ENCODE results near the gene PDE4B. TPM values are rescaled to one million over a fixed set of nuclear protein-coding genes. Genes with fewer than 3 reads are reported as not detected.

The PDE4B gene
- polyA plus RNA-seq, 6 donors from 2014 or later = 126 to 400 (median 150) TPM

DNA sequence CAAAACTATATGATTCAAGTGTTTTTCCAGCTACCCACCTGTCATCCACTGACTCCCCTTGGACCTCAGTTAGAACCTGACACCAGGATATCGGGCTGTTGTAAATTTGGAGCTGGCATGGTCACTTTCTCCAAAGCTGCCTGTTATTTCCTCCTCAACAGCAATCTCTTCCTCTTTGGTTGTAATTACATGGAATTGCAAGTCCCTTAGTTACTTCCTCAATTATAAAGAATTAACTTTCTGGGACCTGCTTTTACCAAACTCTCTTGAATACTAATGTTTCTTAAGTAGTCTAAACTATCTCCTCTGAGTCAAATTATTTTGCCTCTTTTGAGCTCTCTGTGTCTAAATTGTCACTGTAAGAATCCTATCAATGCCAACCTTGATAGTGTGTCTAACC is 590.9 kb downstream of the PDE4B start:
- DNase-seq = no peak
- Mint-ChIP-seq H3K27me3 (no peaks in the 10 kb centered on the region), H3K27ac (peak overlapping the region in 3 of 6 donors; percentile 73 to 87 (median 82)), H3K4me1 (peaks cover 36 to 58% (median 53%) of the 10 kb centered on the region in 3 donors), H3K4me3 (peak overlapping the region in 1 of 8 donors; percentile 44), H3K9me3 (peaks cover 0 to 22% (median 10%) of the 10 kb centered on the region in 7 donors), H3K36me3 (peaks cover 0 to 10% of the 10 kb centered on the region in 2 donors)
- ATAC-seq (ENCODE audit: low read depth in 2 of 2) = no peak

DNA sequence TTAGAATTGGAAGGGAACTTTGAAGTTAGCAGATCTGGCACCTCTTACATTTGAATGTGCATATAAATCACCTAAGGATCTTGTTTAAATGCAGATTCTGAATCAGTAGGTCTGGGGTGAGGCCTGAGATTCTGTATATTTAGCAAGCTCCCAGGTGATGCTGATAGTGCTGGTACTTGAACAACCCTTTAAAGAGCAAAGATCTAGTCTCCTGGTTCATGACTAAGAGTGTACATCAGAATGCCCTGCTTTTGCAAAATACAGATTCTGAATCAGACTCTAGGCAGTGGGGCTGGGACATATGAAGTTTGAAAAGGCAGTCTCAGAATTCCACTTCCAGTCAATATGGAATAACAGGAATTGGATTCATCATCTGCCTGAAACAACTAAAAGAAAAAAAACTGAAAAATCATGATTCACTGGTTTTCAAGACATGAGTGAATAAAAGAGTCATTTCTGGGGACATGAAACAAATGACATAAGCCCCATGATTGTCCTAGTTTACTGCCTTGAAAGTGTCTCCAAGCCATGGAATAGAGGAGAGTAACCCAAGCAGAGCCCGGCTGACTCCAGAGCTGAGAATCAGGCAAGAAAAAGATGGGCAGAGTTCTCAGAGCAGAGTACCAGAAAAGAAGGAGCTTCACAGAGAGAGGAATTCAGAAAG is 591.7 kb downstream of the PDE4B start:
- Mint-ChIP-seq H3K4me3 (no peak overlapping the region), H3K27me3 (no peaks in the 10 kb centered on the region), H3K4me1 (peaks cover 30 to 50% (median 47%) of the 10 kb centered on the region in 3 donors), H3K27ac (peak overlapping the region in 4 of 6 donors; percentile 47 to 82 (median 67)), H3K36me3 (peaks cover 0 to 10% of the 10 kb centered on the region in 2 donors), H3K9me3 (peaks cover 0 to 22% (median 10%) of the 10 kb centered on the region in 7 donors)
- DNase-seq = no peak
- no peak for ATAC-seq (ENCODE audit: low read depth in 2 of 2)

DNA sequence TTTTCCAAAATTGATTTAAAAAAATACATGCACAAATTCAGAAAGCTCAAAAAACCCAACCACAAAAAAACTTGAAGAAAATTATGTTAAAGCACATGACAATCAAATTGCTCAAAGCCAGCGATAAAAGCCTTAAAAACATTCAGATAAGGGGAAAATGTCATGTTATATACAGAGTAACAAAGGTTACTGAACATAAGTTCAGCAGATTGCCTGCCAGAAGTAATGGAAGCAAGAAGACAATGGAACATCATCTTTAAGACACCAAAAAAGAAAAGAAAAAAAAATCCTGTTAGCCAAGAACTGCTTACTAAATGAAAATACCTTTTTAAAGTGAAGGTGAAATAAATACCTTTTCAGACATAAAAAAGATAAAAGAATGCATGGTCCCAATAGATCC is 594.0 kb downstream of the PDE4B start:
- H3K9me3 Mint-ChIP-seq = peaks cover 0 to 26% (median 13%) of the 10 kb centered on the region in 7 donors
- no peak overlapping the region for H3K4me3 Mint-ChIP-seq
- peaks cover 0 to 10% of the 10 kb centered on the region in 2 donors for H3K36me3 Mint-ChIP-seq
- ATAC-seq (ENCODE audit: low read depth in 2 of 2) (no peak), DNase-seq (no peak)
- H3K27me3 Mint-ChIP-seq = no peaks in the 10 kb centered on the region
- H3K27ac Mint-ChIP-seq = no peak overlapping the region
- peaks cover 11 to 27% (median 27%) of the 10 kb centered on the region in 3 donors for H3K4me1 Mint-ChIP-seq

DNA sequence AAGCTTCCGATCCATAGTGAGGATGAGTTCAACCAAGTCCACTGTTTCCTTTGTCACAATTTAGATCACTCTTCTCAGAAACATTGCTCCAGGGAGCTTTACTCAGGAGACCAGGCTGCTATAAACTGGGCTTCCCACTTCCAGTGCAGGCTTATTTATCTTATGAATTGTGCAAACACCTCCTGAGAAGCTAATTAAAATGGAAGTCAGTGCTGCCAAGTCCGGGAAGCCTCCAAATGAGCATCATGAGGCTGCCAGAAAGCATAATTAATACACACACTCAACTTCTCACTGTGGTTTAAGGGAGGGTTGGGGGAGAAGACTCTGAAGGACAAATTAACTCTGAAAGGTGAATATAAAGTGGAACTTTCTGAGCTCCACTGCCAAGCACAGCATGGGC is 596.2 kb downstream of the PDE4B start:
- Mint-ChIP-seq H3K4me1 (peaks cover 8 to 22% (median 12%) of the 10 kb centered on the region in 3 donors), H3K36me3 (peaks cover 0 to 10% of the 10 kb centered on the region in 2 donors), H3K27me3 (no peaks in the 10 kb centered on the region), H3K4me3 (peak overlapping the region in 1 of 8 donors; percentile 51), H3K27ac (no peak overlapping the region), H3K9me3 (peaks cover 0 to 26% (median 12%) of the 10 kb centered on the region in 7 donors)
- ATAC-seq (ENCODE audit: low read depth in 2 of 2) (no peak), DNase-seq (no peak)

DNA sequence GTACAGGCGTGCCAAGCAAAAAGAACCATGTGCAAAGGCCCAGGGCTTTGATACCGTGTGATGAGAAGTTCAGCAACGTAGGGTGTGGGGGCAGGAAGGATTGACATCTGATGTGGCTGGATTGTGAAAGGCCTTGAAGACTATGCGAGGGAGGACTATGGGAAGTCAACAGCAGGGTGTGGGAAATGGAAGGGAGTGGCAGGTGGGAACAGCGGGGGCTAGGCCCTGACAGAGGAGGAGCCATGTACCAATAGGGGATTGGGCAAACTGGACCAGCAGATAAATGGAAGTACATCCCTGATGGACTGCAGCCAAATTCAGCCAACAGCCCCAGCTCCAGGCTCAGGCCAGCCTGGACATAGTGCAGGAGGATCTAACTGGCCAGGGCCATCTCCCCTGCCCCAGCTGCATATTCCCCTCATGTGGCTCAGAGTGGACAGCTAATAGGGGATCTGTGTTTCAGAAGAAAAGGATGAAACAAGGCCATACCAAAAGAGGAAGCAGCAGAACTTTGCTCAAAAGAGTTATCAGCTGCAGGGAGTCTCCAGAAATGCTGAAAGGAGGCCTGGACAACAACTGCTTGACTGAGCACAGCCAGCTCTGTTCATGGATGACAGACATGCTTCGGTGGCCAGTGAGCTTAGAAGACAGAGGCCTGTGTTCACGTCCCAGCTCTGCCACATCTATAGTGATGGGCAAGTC is 601.0 kb downstream of the PDE4B start:
- Mint-ChIP-seq H3K27ac (peak overlapping the region in 4 of 6 donors; percentile 11 to 90 (median 53)), H3K9me3 (peaks cover 0 to 6% (median 3%) of the 10 kb centered on the region in 7 donors), H3K36me3 (no peaks in the 10 kb centered on the region), H3K4me3 (no peak overlapping the region), H3K4me1 (peaks cover 38 to 51% (median 45%) of the 10 kb centered on the region in 3 donors), H3K27me3 (no peaks in the 10 kb centered on the region)
- DNase-seq = no peak
- ATAC-seq (ENCODE audit: low read depth in 2 of 2) = peak; percentile 45

DNA sequence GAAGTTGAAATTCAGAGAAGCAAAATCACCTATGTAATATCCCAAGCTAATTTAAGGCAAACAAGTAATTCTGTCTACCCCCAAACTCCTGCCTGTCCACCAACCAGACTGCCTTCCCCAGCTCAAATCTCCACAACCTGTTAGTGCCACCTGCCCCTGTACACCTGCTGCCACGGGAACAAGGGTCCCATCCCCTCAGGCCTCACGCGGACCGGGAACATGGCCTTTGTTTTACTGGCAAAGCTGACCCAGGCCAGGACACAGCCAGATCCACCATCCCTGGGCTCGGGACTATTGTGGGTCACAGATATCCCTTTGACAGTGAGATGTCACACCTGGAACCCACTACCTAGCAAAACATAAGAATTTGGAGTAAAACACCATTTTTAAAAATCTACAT is 601.9 kb downstream of the PDE4B start:
- peak overlapping the region in 1 of 8 donors; percentile 10 for H3K4me3 Mint-ChIP-seq
- peaks cover 38 to 52% (median 45%) of the 10 kb centered on the region in 3 donors for H3K4me1 Mint-ChIP-seq
- DNase-seq (no peak), ATAC-seq (ENCODE audit: low read depth in 2 of 2) (no peak)
- H3K9me3 Mint-ChIP-seq = peaks cover 0 to 3% (median 1%) of the 10 kb centered on the region in 7 donors
- peak overlapping the region in 2 of 6 donors; percentile 11 to 84 for H3K27ac Mint-ChIP-seq
- H3K36me3 Mint-ChIP-seq = no peaks in the 10 kb centered on the region
- no peaks in the 10 kb centered on the region for H3K27me3 Mint-ChIP-seq

DNA sequence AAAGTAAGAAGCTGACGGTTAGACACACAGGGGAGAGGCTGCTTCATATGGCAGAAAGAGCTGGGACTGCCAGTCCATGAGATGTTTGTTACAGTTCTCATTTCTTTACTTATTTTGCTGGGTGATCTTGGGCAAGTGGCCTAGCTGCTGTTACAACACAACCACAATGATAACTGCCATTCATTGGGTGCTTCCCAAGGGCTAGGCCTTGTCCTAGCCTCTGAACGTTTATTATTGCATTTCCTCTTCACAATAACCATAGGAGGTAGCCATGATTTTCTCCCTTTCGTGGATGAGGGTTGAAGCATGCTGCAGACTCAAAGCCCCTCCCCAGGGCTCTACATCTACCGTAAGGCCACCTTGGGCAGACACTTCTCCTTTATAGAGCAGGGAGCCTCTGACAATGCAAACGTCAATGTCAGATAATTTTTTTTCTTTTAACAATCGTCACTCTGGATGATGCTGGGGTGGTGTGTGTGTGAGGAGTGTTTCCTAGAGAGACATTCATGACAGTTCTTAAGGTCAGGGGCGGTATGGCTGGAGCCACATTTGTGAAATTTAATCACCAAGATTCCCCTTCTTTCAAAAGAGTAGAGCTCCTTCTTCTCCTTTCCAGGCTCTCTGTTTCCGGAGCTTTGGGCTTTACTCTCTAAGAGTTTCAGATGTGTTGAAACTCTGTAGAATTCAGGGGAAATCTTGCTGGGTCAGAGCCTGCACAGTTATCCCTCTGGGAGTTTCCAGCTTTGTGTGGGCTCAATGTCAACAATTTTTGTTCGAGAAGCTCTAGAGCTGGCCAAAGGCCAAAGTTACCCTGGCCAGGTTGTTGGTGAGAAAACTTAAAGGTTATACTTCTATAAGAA is 602.7 kb downstream of the PDE4B start:
- no peaks in the 10 kb centered on the region for H3K27me3 Mint-ChIP-seq
- peak overlapping the region in 1 of 8 donors; percentile 26 for H3K4me3 Mint-ChIP-seq
- peaks cover 44 to 58% (median 52%) of the 10 kb centered on the region in 3 donors for H3K4me1 Mint-ChIP-seq
- H3K36me3 Mint-ChIP-seq = no peaks in the 10 kb centered on the region
- peaks cover 0 to 3% (median 0%) of the 10 kb centered on the region in 7 donors for H3K9me3 Mint-ChIP-seq
- ATAC-seq (ENCODE audit: low read depth in 2 of 2) (no peak), DNase-seq (no peak)
- peak overlapping the region in 4 of 6 donors; percentile 8 to 76 (median 34) for H3K27ac Mint-ChIP-seq

DNA sequence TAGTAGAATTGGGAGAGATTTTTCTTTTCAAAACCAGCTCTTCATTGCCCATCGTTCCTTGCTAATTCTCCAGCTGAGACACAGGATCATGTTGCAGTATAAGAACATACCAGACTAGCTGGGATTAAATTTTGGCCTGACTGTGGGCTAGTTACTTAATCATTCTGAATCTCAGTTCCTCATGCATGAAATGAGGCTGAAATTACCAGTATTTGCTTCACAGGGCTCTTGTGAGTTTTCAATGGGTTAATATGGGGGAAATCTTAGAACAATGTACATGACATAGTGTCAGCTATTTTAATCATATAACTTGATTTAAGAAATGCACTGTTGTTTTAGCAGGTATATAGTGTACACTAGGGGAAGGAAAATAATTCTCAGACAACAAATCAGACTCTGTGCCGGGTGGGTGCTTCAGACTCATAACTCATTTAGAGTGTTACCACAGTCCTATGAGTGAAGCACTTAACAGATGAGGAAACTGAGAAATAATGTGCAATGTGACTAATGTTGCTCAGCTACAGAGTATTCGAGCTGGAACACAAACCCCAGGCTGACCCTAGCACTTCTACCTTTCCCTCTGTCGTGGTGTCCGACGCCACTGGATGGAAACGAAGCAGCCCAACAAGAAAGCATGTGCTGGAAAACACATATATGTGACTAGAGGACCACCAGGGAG is 603.7 kb downstream of the PDE4B start:
- ATAC-seq (ENCODE audit: low read depth in 2 of 2) (peak in 1 of 2 donors; percentile 22), DNase-seq (no peak)
- Mint-ChIP-seq H3K9me3 (no peaks in the 10 kb centered on the region), H3K27me3 (no peaks in the 10 kb centered on the region), H3K36me3 (no peaks in the 10 kb centered on the region), H3K27ac (peak overlapping the region in 4 of 6 donors; percentile 11 to 86 (median 68)), H3K4me3 (peak overlapping the region in 1 of 8 donors; percentile 12), H3K4me1 (peaks cover 53 to 66% (median 61%) of the 10 kb centered on the region in 3 donors)

DNA sequence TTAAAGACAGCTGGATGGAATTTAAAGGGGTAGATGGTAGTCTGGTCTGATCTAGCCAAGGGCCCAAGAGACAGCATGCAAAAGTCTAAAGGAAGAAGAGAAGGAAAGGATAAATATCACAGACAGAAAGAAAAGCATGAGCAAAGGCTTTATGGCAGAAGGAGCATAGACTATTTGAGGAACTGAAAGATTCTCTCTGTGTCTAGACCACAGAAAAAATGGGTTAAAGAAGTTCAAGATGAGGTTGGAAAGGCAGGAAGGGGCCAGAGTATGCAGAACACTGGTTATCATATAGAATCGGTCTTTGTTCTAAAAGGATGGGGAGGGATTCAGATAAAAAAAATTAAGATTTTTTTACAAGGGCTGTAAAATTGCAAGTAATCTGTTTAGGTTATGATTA is 604.5 kb downstream of the PDE4B start:
- DNase-seq (peak; percentile 67), ATAC-seq (ENCODE audit: low read depth in 2 of 2) (peak; percentile 70 to 80)
- Mint-ChIP-seq H3K9me3 (no peaks in the 10 kb centered on the region), H3K4me3 (peak overlapping the region in 3 of 8 donors; percentile 6 to 62 (median 29)), H3K36me3 (no peaks in the 10 kb centered on the region), H3K27ac (peak overlapping the region; percentile 11 to 86 (median 58)), H3K27me3 (no peaks in the 10 kb centered on the region), H3K4me1 (peaks cover 61 to 74% (median 70%) of the 10 kb centered on the region in 3 donors)

DNA sequence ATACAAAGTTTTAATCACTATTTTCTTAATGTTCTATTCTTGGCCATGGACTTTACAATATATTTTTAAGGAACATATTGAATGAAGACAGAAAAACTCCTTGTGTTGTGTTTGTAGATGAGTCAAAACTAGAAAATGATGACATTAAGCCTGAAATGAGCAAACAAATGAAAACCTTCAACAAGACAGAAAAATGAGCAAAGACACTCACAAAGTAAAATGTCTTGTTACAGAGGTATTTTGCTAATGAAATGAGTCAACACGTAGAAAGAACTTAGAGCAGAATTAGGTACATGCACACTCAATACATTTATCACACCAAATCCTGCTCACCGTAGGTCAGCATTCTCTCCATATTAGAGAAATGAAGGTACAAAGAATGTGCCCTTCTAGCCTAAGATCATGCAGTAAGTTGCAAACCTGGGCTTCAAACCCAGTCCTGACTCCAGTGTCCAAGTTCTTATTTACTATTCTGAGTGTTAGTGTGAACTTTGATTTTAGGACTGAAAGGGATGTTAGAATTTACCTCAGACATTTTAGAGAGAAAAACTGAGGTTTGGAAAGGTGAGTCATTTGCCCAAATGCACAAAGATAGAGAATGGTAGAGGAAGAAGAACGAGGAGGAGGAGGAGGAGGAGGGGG is 607.3 kb downstream of the PDE4B start:
- H3K9me3 Mint-ChIP-seq = no peaks in the 10 kb centered on the region
- peaks cover 58 to 75% (median 72%) of the 10 kb centered on the region in 3 donors for H3K4me1 Mint-ChIP-seq
- H3K27ac Mint-ChIP-seq = peak overlapping the region in 4 of 6 donors; percentile 52 to 95 (median 92)
- ATAC-seq (ENCODE audit: low read depth in 2 of 2) = no peak
- no peaks in the 10 kb centered on the region for H3K36me3 Mint-ChIP-seq
- H3K4me3 Mint-ChIP-seq = no peak overlapping the region
- DNase-seq = no peak
- no peaks in the 10 kb centered on the region for H3K27me3 Mint-ChIP-seq

DNA sequence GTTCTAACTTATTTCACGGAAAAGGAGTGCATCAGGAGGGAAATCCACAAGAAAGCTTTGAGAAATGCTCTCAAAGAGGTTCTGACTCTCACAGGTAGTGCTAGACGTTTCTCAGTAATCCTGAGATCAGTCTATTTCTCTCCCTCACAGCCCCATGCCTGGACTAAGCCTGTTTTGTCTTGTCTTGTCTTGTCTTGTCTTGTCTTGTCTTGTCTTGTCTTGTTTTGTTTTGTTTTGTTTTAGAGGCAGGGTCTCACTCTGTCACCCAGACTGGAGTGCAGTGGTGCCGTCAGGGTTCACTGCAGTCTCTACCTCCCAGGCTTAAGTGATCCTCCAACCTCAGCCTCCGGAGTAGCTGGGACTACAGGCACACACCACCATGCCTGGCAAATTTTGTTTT is 608.0 kb downstream of the PDE4B start:
- Mint-ChIP-seq H3K4me1 (peaks cover 54 to 69% (median 66%) of the 10 kb centered on the region in 3 donors), H3K9me3 (no peaks in the 10 kb centered on the region), H3K27me3 (no peaks in the 10 kb centered on the region), H3K27ac (peak overlapping the region in 5 of 6 donors; percentile 76 to 97 (median 93)), H3K36me3 (no peaks in the 10 kb centered on the region), H3K4me3 (peak overlapping the region in 1 of 8 donors; percentile 51)
- no peak for DNase-seq
- no peak for ATAC-seq (ENCODE audit: low read depth in 2 of 2)

DNA sequence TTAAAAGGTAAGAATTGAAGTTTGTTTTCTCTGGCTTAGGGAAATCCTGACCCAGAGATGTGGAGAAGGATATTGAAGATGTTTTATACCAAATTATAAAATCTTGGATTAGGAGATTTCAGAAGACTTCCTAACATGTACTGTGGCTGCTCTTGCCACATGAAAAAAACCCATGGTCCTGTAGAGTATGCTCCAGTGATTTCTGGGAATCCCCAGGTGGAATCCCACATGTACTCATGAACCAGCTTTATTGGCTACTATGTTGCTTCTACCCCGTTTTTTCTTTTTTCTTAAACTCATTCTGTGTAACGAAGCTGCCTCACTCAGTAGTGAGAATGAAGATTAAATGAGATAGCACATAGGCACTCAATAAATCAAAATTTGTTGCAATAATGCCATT is 608.5 kb downstream of the PDE4B start:
- Mint-ChIP-seq H3K27me3 (no peaks in the 10 kb centered on the region), H3K9me3 (no peaks in the 10 kb centered on the region), H3K4me3 (peak overlapping the region in 5 of 8 donors; percentile 17 to 79 (median 51)), H3K36me3 (no peaks in the 10 kb centered on the region), H3K4me1 (peaks cover 52 to 63% (median 63%) of the 10 kb centered on the region in 3 donors), H3K27ac (peak overlapping the region; percentile 72 to 97 (median 94))
- DNase-seq = no peak
- peak; percentile 6 to 7 for ATAC-seq (ENCODE audit: low read depth in 2 of 2)

All from naive B cell (primary cell).